ENCODE measurements around the gene PGGHG. TPM values are rescaled to one million over a fixed set of nuclear protein-coding genes. Genes with fewer than 3 reads are reported as not detected.
"Not testable (repeated sequence)": the region's sequence is repeated elsewhere in the genome, so short reads cannot be mapped to it uniquely, and the experiment has no call there.

PGGHG gene
- total RNA-seq, 2 experiments from 2014 or later = 99.6 to 101 TPM

DNA sequence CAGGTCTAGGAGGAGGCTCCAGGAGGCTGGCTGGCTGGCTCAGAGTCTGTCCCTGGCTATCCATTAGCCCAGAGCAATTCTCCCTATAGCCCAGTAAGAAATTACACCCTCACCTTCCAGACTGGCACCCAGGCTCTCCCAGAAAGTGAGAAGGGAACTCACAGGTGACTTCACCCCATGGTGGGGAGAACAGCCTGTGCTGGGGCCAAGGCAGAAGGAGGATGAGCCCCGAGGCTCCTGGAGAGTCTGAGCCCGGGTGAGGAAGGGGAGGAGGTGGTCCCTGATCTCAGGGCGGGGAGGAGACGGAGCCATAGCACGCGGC lies 25.6 kb downstream of the PGGHG start:
- CTCF ChIA-PET; H3K27me3 Mint-ChIP-seq (ENCODE audit: low read depth); H3K9me3 Mint-ChIP-seq; DNase-seq: not testable (repeated sequence)
- peaks cover 22% of the 10 kb centered on the region for H3K4me1 Mint-ChIP-seq (ENCODE audit: low read depth)
- H3K4me3 Mint-ChIP-seq = peak overlapping the region; percentile 93
- H3K36me3 Mint-ChIP-seq (ENCODE audit: low read depth) = peaks cover 44% of the 10 kb centered on the region
- intact Hi-C loops (cut with micrococcal nuclease) = loop anchor here (1.0 to 10.0 kb wide), 3 partner anchors 41 to 480 kb away; partner anchors contain the start of genes CEND1 and SLC25A22
- H3K27ac Mint-ChIP-seq = peak overlapping the region; percentile 95

DNA sequence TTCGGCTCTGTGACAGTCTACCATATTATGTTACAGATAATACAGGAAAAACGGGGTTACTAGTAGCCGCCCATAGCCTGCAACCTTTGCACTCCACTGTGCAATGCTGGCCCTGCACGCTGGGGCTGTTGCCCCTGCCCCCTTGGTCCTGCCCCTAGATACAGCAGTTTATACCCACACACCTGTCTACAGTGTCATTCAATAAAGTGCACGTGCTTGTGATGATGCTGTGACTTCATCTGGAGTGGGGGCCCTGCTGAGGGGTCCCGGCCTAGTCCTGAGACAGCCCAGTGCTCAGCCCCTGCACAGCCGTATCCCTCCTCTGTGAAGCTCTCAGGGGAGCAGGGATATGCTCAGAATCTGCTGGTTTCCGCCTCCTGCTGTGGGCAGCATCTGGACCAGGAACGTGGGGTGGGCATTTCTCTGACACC lies 26.1 kb downstream of the PGGHG start:
- Mint-ChIP-seq H3K9me3 (no peaks in the 10 kb centered on the region), H3K27ac (peak overlapping the region; percentile 95), H3K36me3 (ENCODE audit: low read depth) (peaks cover 43% of the 10 kb centered on the region), H3K4me1 (ENCODE audit: low read depth) (peaks cover 24% of the 10 kb centered on the region), H3K27me3 (ENCODE audit: low read depth) (no peaks in the 10 kb centered on the region), H3K4me3 (peak overlapping the region; percentile 93)
- CTCF ChIA-PET = interaction anchor here (1.0 to 1.2 kb wide), 2 partner anchors 10 to 40 kb away, joined by 4 to 7 read pairs; no protein-coding TSS in a partner anchor
- intact Hi-C loops (cut with micrococcal nuclease) = loop anchor here (10.0 kb wide), 1 partner anchor 480 kb away; the partner anchor contains the start of genes CEND1 and SLC25A22
- peak; percentile 50 for DNase-seq

GRCh38 chr11:315516-315994 lies 26.6 kb downstream of the PGGHG start:
- Mint-ChIP-seq H3K36me3 (ENCODE audit: low read depth) (peaks cover 47% of the 10 kb centered on the region), H3K4me3 (peak overlapping the region; percentile 93), H3K9me3 (no peaks in the 10 kb centered on the region), H3K4me1 (ENCODE audit: low read depth) (peaks cover 29% of the 10 kb centered on the region), H3K27ac (peak overlapping the region; percentile 95), H3K27me3 (ENCODE audit: low read depth) (no peaks in the 10 kb centered on the region)
- CTCF ChIA-PET = interaction anchor here (1.0 to 1.2 kb wide), 2 partner anchors 10 to 39 kb away, joined by 4 to 7 read pairs; no protein-coding TSS in a partner anchor
- intact Hi-C loops (cut with micrococcal nuclease) = loop anchor here (10.0 kb wide), 1 partner anchor 479 kb away; the partner anchor contains the start of genes CEND1 and SLC25A22
- DNase-seq = no peak

- intact Hi-C loops (cut with micrococcal nuclease) = loop anchor here (10.0 kb wide), 1 partner anchor 479 kb away; the partner anchor contains the start of genes CEND1 and SLC25A22
- peaks cover 32% of the 10 kb centered on the region for H3K4me1 Mint-ChIP-seq (ENCODE audit: low read depth)
- peak overlapping the region; percentile 95 for H3K27ac Mint-ChIP-seq
- H3K27me3 Mint-ChIP-seq (ENCODE audit: low read depth) = no peaks in the 10 kb centered on the region
- DNase-seq = peak; percentile 55
- no peaks in the 10 kb centered on the region for H3K9me3 Mint-ChIP-seq
- peak overlapping the region; percentile 93 for H3K4me3 Mint-ChIP-seq
- H3K36me3 Mint-ChIP-seq (ENCODE audit: low read depth) = peaks cover 48% of the 10 kb centered on the region
- CTCF ChIA-PET = interaction anchor here (1.0 to 2.2 kb wide), 7 partner anchors 9 to 65 kb away, joined by 4 to 13 read pairs (median 9); partner anchors contain the start of gene IFITM2
Observed at GRCh38 chr11:316031-316701, 27.2 kb downstream of the PGGHG start.

DNA sequence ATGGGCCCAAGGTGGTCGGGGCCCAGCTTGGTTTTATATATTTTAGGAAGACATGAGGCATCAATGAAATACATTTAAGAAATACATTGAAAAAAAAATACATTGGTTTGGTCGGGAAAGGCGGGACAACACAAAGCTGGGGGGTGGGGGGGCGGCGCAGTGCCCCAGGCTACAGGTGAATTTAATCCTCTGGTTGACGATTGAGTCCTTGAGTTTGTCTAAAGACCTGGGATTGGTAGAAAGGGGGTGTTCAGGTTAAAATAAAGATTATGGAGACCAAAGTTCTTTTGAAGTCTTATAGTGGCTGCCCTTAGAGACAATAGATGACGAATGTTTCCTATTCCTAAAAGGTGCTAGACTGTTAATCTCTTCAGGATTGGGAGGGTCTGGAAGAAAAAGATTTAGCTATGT lies 28.0 kb downstream of the PGGHG start:
- CTCF ChIA-PET = interaction anchor here (1.1 to 2.2 kb wide), 6 partner anchors 9 to 66 kb away, joined by 4 to 13 read pairs (median 9); partner anchors contain the start of gene IFITM2
- peak; percentile 8 for DNase-seq
- intact Hi-C loops (cut with micrococcal nuclease) = loop anchor here (1.0 to 10.0 kb wide), 3 partner anchors 8 to 478 kb away; partner anchors contain the start of genes CEND1 and SLC25A22
- Mint-ChIP-seq H3K4me1 (ENCODE audit: low read depth) (peaks cover 30% of the 10 kb centered on the region), H3K4me3 (peak overlapping the region; percentile 93), H3K36me3 (ENCODE audit: low read depth) (peaks cover 47% of the 10 kb centered on the region), H3K27ac (peak overlapping the region; percentile 95), H3K27me3 (ENCODE audit: low read depth) (no peaks in the 10 kb centered on the region), H3K9me3 (no peaks in the 10 kb centered on the region)

- Mint-ChIP-seq H3K4me3 (peak overlapping the region; percentile 93), H3K27ac (peak overlapping the region; percentile 95), H3K36me3 (ENCODE audit: low read depth) (peaks cover 47% of the 10 kb centered on the region), H3K4me1 (ENCODE audit: low read depth) (peaks cover 28% of the 10 kb centered on the region)
- CTCF ChIA-PET = interaction anchor here (1.1 to 2.2 kb wide), 7 partner anchors 10 to 67 kb away, joined by 4 to 13 read pairs (median 9); partner anchors contain the start of gene IFITM2
- not testable (repeated sequence) for H3K27me3 Mint-ChIP-seq (ENCODE audit: low read depth); H3K9me3 Mint-ChIP-seq
- DNase-seq = peak; percentile 51
- intact Hi-C loops (cut with micrococcal nuclease) = loop anchor here (1.0 to 10.0 kb wide), 3 partner anchors 9 to 477 kb away; partner anchors contain the start of genes CEND1 and SLC25A22
Observed at GRCh38 chr11:317668-318404, 28.9 kb downstream of the PGGHG start.

DNA sequence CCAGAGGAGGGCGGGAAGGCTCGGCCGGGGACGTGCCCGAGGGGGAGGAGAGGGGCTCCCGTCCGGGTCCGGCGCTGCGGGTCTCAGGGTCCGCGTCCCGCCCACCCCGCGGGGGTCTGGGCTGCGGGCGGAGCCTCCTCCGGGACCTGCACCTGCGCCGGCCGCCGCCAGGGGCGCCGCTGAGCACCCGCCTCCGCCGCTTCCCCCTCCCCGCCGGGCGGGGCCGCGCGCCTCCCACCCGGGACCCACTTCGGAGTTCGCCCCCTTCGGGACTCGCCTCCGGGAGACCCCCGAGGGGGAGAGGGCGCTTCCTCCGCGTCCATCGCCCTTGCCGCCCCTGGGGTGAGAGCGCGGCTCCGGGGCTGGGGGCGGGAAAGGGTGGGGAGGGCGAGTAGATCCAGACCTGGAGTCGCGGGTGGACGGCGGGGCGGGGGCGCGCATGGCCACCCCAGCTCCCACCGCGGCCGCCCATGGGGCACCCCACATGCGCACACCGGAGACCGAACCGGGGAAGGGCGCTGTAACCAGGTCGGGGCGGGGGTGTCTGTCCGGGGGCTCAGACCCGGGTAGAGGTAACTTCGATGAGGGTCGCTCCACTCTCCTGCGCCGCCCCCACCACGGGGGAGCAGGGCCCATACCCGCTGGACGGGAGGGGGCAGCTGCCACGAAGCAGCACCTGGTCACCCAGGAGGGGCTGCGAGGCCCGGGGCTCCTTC lies 29.6 kb downstream of the PGGHG start:
- H3K4me1 Mint-ChIP-seq (ENCODE audit: low read depth) = peaks cover 28% of the 10 kb centered on the region
- CTCF ChIA-PET = interaction anchor here (1.2 to 2.2 kb wide), 2 partner anchors 13 to 37 kb away, joined by 4 to 13 read pairs; no protein-coding TSS in a partner anchor
- H3K36me3 Mint-ChIP-seq (ENCODE audit: low read depth) = peaks cover 43% of the 10 kb centered on the region
- peak; percentile 7 for DNase-seq
- H3K9me3 Mint-ChIP-seq; H3K27ac Mint-ChIP-seq; H3K27me3 Mint-ChIP-seq (ENCODE audit: low read depth): not testable (repeated sequence)
- intact Hi-C loops (cut with micrococcal nuclease) = loop anchor here (10.0 kb wide), 1 partner anchor 476 kb away; the partner anchor contains the start of genes CEND1 and SLC25A22
- H3K4me3 Mint-ChIP-seq = peak overlapping the region; percentile 91

- Mint-ChIP-seq H3K36me3 (ENCODE audit: low read depth) (peaks cover 37% of the 10 kb centered on the region), H3K4me3 (peak overlapping the region; percentile 91), H3K4me1 (ENCODE audit: low read depth) (peaks cover 33% of the 10 kb centered on the region), H3K27ac (peak overlapping the region; percentile 97)
- H3K9me3 Mint-ChIP-seq; CTCF ChIA-PET; H3K27me3 Mint-ChIP-seq (ENCODE audit: low read depth): not testable (repeated sequence)
- intact Hi-C loops (cut with micrococcal nuclease) = loop anchor here (10.0 kb wide), 1 partner anchor 475 kb away; the partner anchor contains the start of genes CEND1 and SLC25A22
- peak; percentile 30 for DNase-seq
Observed at GRCh38 chr11:319121-319887, 30.4 kb downstream of the PGGHG start.

GRCh38 chr11:319888-320273 lies 31.0 kb downstream of the PGGHG start:
- peaks cover 31% of the 10 kb centered on the region for H3K36me3 Mint-ChIP-seq (ENCODE audit: low read depth)
- H3K27me3 Mint-ChIP-seq (ENCODE audit: low read depth); DNase-seq; H3K9me3 Mint-ChIP-seq; CTCF ChIA-PET: not testable (repeated sequence)
- H3K4me1 Mint-ChIP-seq (ENCODE audit: low read depth) = peaks cover 39% of the 10 kb centered on the region
- peak overlapping the region; percentile 97 for H3K27ac Mint-ChIP-seq
- peak overlapping the region; percentile 91 for H3K4me3 Mint-ChIP-seq
- intact Hi-C loops (cut with micrococcal nuclease) = loop anchor here (2.0 to 10.0 kb wide), 2 partner anchors 13 to 475 kb away; partner anchors contain the start of genes CEND1, IFITM2 and SLC25A22

GRCh38 chr11:324156-324555 lies 35.2 kb downstream of the PGGHG start:
- intact Hi-C loops (cut with micrococcal nuclease) = no loop called here
- CTCF ChIA-PET = no interaction called here
- H3K4me3 Mint-ChIP-seq = no peak overlapping the region
- H3K27me3 Mint-ChIP-seq (ENCODE audit: low read depth) = no peaks in the 10 kb centered on the region
- no peak for DNase-seq
- no peaks in the 10 kb centered on the region for H3K9me3 Mint-ChIP-seq
- peaks cover 9% of the 10 kb centered on the region for H3K36me3 Mint-ChIP-seq (ENCODE audit: low read depth)
- peaks cover 55% of the 10 kb centered on the region for H3K4me1 Mint-ChIP-seq (ENCODE audit: low read depth)
- no peak overlapping the region for H3K27ac Mint-ChIP-seq

Measured in activated naive CD4-positive, alpha-beta T cell treated with anti-CD3 and anti-CD28 coated beads for 36 hours (primary cell).